HG03066 (cell line): Measurements from ENCODE around the gene NUAK2.
A peak's percentile ranks its signal among the peaks of the same experiment; 100 is the strongest.

Experiments
- ATAC-seq: cut with Tn5 transposase; IDR thresholded peaks from one replicate; pipeline ENCODE4 v1.9.1; 2021; ENCODE audit warnings: low read depth; ENCODE audit not compliant: unreplicated experiment

The NUAK2 gene

GRCh38 chr1:205323794-205324193 lies 2.2 kb upstream of the NUAK2 start:
- ATAC-seq, result no peak

- ATAC-seq, result no peak
Measured at GRCh38 chr1:205321959-205322283, 376 bp upstream of the NUAK2 start.

GRCh38 chr1:205319081-205320018 lies 2.2 kb downstream of the NUAK2 start:
- ATAC-seq, result no peak

- no peak for ATAC-seq
Measured at GRCh38 chr1:205318231-205318991, 3.1 kb downstream of the NUAK2 start.

GRCh38 chr1:205317311-205317917 lies 4.1 kb downstream of the NUAK2 start:
- ATAC-seq, result no peak

- no peak for ATAC-seq
Measured at GRCh38 chr1:205316161-205316566, 5.4 kb downstream of the NUAK2 start.

- ATAC-seq, result no peak
Measured at GRCh38 chr1:205315008-205315618, 6.4 kb downstream of the NUAK2 start.

- peak; percentile 60 for ATAC-seq
Measured at GRCh38 chr1:205313563-205314308, 7.8 kb downstream of the NUAK2 start.

GRCh38 chr1:205312866-205313562 lies 8.5 kb downstream of the NUAK2 start:
- no peak for ATAC-seq

GRCh38 chr1:205310976-205311704 lies 10.4 kb downstream of the NUAK2 start:
- ATAC-seq, result no peak

GRCh38 chr1:205309741-205310140 lies 11.8 kb downstream of the NUAK2 start:
- no peak for ATAC-seq

- ATAC-seq, result no peak
Measured at GRCh38 chr1:205306929-205307566, 14.5 kb downstream of the NUAK2 start.

- no peak for ATAC-seq
Measured at GRCh38 chr1:205304695-205305070, 16.9 kb downstream of the NUAK2 start.

- no peak for ATAC-seq
Measured at GRCh38 chr1:205304046-205304694, 17.4 kb downstream of the NUAK2 start.

GRCh38 chr1:205303247-205303888 lies 18.2 kb downstream of the NUAK2 start:
- no peak for ATAC-seq

GRCh38 chr1:205301842-205302588 lies 19.5 kb downstream of the NUAK2 start:
- ATAC-seq, result no peak
